Measurements from ENCODE around the gene ZFP36L1. TPM values are rescaled to one million over a fixed set of nuclear protein-coding genes. Genes with fewer than 3 reads are reported as not detected.

ZFP36L1 gene
- total RNA-seq, 1 donor, result 53.8 TPM

- H3K4me3 ChIP-seq (ENCODE audit: low read depth, low read length), result no peak overlapping the region
- TF ChIP-seq, protein P1, sequence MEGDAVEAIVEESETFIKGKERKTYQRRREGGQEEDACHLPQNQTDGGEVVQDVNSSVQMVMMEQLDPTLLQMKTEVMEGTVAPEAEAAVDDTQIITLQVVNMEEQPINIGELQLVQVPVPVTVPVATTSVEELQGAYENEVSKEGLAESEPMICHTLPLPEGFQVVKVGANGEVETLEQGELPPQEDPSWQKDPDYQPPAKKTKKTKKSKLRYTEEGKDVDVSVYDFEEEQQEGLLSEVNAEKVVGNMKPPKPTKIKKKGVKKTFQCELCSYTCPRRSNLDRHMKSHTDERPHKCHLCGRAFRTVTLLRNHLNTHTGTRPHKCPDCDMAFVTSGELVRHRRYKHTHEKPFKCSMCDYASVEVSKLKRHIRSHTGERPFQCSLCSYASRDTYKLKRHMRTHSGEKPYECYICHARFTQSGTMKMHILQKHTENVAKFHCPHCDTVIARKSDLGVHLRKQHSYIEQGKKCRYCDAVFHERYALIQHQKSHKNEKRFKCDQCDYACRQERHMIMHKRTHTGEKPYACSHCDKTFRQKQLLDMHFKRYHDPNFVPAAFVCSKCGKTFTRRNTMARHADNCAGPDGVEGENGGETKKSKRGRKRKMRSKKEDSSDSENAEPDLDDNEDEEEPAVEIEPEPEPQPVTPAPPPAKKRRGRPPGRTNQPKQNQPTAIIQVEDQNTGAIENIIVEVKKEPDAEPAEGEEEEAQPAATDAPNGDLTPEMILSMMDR (IDR thresholded peaks at IDR 0.05; ENCODE audit: insufficient read depth, low read length), result no peak
- DNase-seq (ENCODE audit: low read depth), result peak; percentile 69
Observed at GRCh38 chr14:68779761-68780323, 13.0 kb downstream of the ZFP36L1 start.

GRCh38 chr14:68777644-68778043 is 15.2 kb downstream of the ZFP36L1 start:
- TF ChIP-seq, protein P1 (IDR thresholded peaks at IDR 0.05; ENCODE audit: insufficient read depth, low read length), result no peak
- no peak overlapping the region for H3K4me3 ChIP-seq (ENCODE audit: low read depth, low read length)
- DNase-seq (ENCODE audit: low read depth), result no peak

GRCh38 chr14:68775614-68776126 is 17.2 kb downstream of the ZFP36L1 start:
- TF ChIP-seq, protein P1 (IDR thresholded peaks at IDR 0.05; ENCODE audit: insufficient read depth, low read length), result no peak
- H3K4me3 ChIP-seq (ENCODE audit: low read depth, low read length), result no peak overlapping the region
- DNase-seq (ENCODE audit: low read depth), result no peak

DNA sequence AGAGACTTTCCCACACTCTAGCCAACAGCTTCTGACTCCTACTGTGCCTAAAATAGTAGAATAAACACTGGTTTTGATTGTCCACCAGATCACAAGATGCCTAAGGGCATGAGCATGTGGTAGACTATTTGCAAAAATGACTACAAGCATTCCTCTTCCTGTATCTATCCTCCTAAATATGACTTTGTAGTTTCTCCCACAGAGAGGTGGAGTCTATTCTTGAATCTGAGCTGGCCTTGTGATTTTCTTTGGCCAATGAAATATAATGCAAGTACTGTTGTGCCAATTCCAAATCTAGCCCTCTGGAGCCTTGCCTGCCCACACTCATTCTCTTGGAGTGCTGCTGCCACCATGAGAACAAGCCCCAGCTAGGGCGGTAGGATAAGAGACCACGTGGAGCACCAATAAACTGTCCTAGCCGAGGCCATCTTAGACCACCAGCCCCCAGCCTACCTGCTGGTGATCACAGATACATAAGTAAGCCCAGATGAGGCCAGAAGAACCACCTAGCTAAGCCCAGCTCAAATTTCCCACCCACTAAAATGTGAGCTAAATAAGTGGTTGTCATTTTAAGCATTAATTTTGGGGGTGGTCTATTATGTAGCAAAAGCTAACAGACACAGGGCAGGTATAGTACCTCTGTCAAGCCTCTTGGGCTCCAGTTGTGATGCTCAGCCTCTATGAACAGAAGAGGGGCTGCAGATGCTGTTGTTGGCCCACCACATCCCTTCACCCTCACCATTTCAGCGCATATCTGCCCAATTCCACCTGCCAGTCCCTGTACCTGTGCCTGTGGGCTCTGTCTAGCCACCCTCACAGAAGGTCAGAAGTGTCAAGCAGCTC is 17.9 kb downstream of the ZFP36L1 start:
- TF ChIP-seq, protein P1 (IDR thresholded peaks at IDR 0.05; ENCODE audit: insufficient read depth, low read length), result no peak
- H3K4me3 ChIP-seq (ENCODE audit: low read depth, low read length), result no peak overlapping the region
- DNase-seq (ENCODE audit: low read depth), result peak; percentile 80

DNA sequence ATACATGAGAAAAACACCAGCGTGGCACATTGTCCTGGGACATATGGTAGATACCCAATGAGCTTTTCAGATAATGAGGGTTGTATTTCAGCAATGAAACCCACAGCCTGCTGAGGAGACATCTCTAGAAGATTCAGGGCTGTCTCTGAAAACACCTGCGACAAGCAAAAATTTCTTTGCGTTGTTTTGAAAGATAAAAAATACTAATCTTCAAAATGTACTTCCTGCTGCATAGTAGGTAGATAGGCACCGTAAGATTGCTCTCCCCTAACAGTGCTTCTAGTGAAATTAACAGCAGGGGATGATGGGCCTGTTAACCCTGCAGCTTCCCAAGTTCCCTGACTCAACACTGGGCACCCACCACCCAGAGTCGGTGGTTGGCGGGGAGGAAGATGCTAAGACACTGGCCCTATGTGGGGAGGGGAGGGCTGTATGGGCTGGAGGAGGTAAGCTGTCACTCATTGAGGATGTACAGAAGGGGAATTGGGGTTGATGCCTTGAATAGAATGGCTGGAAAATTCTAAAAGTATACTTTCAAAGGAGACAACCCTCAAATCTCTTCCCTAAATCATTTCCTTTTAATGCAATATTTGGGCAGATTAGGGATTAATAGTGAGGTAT is 20.0 kb downstream of the ZFP36L1 start:
- H3K4me3 ChIP-seq (ENCODE audit: low read depth, low read length), result no peak overlapping the region
- DNase-seq (ENCODE audit: low read depth), result no peak
- TF ChIP-seq, protein P1 (IDR thresholded peaks at IDR 0.05; ENCODE audit: insufficient read depth, low read length), result no peak

- no peak for DNase-seq (ENCODE audit: low read depth)
- no peak overlapping the region for H3K4me3 ChIP-seq (ENCODE audit: low read depth, low read length)
- TF ChIP-seq, protein P1 (IDR thresholded peaks at IDR 0.05; ENCODE audit: insufficient read depth, low read length), result no peak
Observed at GRCh38 chr14:68771631-68772030, 21.2 kb downstream of the ZFP36L1 start.

Measured in fibroblast of the aortic adventitia (primary cell).